ENCODE measurements around the gene SYNGR3.

- TF ChIP-seq CTCF (IDR thresholded peaks at IDR 0.05; ENCODE audit: insufficient read depth, low read length, poor library complexity, severe bottlenecking) (no peak), EZH2phosphoT487 (conservative IDR thresholded peaks at IDR 0.05; ENCODE audit: low read length) (no peak)
Observed at GRCh38 chr16:2019921-2020831, 30.4 kb downstream of the SYNGR3 start.

Measured in SU-DHL-6 (cell line).